K562 (cell line): ENCODE results near the gene FAM53B. TPM values are rescaled to one million over a fixed set of nuclear protein-coding genes. Genes with fewer than 3 reads are reported as not detected.
A peak's percentile ranks its signal among the peaks of the same experiment; 100 is the strongest.

ENCODE experiments used
- ASH1L ChIP-seq: fragments of 450-650 bp; IDR thresholded peaks from 2 replicates; pipeline ENCODE4 v1.6.1; 2018; ENCODE audit warnings: borderline replicate concordance, mild to moderate bottlenecking, low read depth; ENCODE audit not compliant: partially characterized antibody
- BACH1 ChIP-seq: fragments of 200-800 bp; sonication (Bioruptor generic); IDR thresholded peaks from 2 replicates; pipeline ENCODE4 v1.6.1; 2016; ENCODE audit warnings: missing genetic modification characterization, missing compliant biosample characterization
- BDP1 ChIP-seq: IDR thresholded peaks from 3 replicates; pipeline ENCODE4 v1.6.1; 2011; ENCODE audit not compliant: insufficient read length, insufficient read depth
- CBX1 ChIP-seq: sonication (generic); IDR thresholded peaks from 2 replicates; pipeline ENCODE4 v1.6.1; 2016; ENCODE audit warnings: antibody characterized with exemption, low read depth, mild to moderate bottlenecking
- CSDE1 ChIP-seq, 2 experiments: fragments of 450-650 bp; IDR thresholded peaks; 2 replicates each; pipeline ENCODE4 v1.6.1; 2016; ENCODE audit warnings: mild to moderate bottlenecking in 1 of 2
- ERF ChIP-seq: fragments of 450-650 bp; formaldehyde crosslinking; IDR thresholded peaks from 2 replicates; pipeline ENCODE4 v1.4.0; 2020; ENCODE audit warnings: mild to moderate bottlenecking, mixed read lengths
- ESRRB ChIP-seq: fragments of 250-450 bp; sonication (Bioruptor Pico); IDR thresholded peaks from 2 replicates; pipeline ENCODE4 v1.5.0; 2020; ENCODE audit warnings: mild to moderate bottlenecking, moderate library complexity, borderline replicate concordance
- EZH2 ChIP-seq: IDR thresholded peaks from 2 replicates; pipeline ENCODE4 v1.6.1; 2012; ENCODE audit warnings: low read depth, mild to moderate bottlenecking, inconsistent platforms, low read length, borderline replicate concordance
- HDAC6 ChIP-seq: IDR thresholded peaks from 2 replicates; pipeline ENCODE4 v1.6.1; 2012; ENCODE audit warnings: low read depth, mild to moderate bottlenecking, control low read depth, inconsistent platforms, low read length, moderate library complexity
- HDGF ChIP-seq: fragments of 450-650 bp; IDR thresholded peaks from 2 replicates; pipeline ENCODE4 v1.6.1; 2016
- KLF16 ChIP-seq: IDR thresholded peaks from 2 replicates; pipeline ENCODE4 v1.6.1; 2016; ENCODE audit warnings: antibody characterized with exemption
- MCM2 ChIP-seq: fragments of 450-650 bp; IDR thresholded peaks from 2 replicates; pipeline ENCODE4 v1.6.1; 2017; ENCODE audit warnings: low read depth, mild to moderate bottlenecking
- MCM7 ChIP-seq, 2 experiments: fragments of 450-650 bp; IDR thresholded peaks; 2 replicates each; pipeline ENCODE4 v1.6.1; 2016 to 2018
- PCBP2 ChIP-seq: fragments of 200-400 bp; formaldehyde crosslinking; IDR thresholded peaks from 2 replicates; pipeline ENCODE4 v1.6.1; 2018; ENCODE audit warnings: low read length, low read depth, mild to moderate bottlenecking, moderate library complexity; ENCODE audit not compliant: poor library complexity, severe bottlenecking
- PHF21A ChIP-seq: fragments of 450-650 bp; IDR thresholded peaks from 2 replicates; pipeline ENCODE4 v1.6.1; 2017; ENCODE audit warnings: low read depth, borderline replicate concordance
- RBM39 ChIP-seq: fragments of 200-400 bp; formaldehyde crosslinking; optimal IDR thresholded peaks from 2 replicates; pipeline ENCODE3; 2018; ENCODE audit warnings: low read depth, low read length
- SLC30A9 ChIP-seq: fragments of 250-450 bp; sonication (Bioruptor Pico); IDR thresholded peaks from 2 replicates; pipeline ENCODE4 v1.8.0; 2022; ENCODE audit warnings: mild to moderate bottlenecking, moderate library complexity
- STAT5B ChIP-seq: fragments of 250-450 bp; sonication (Bioruptor Pico); IDR thresholded peaks from 2 replicates; pipeline ENCODE4 v1.8.0; 2021; ENCODE audit warnings: mild to moderate bottlenecking, inconsistent platforms
- TFE3 ChIP-seq: fragments of 450-650 bp; formaldehyde crosslinking; IDR thresholded peaks from 2 replicates; pipeline ENCODE4 v1.4.0; 2020; ENCODE audit warnings: mild to moderate bottlenecking, mixed read lengths
- TRIM24 ChIP-seq, 2 experiments: fragments of 450-650 bp; IDR thresholded peaks; 2 replicates each; pipeline ENCODE4 v1.6.1; 2016
- TRIM25 ChIP-seq: fragments of 450-650 bp; IDR thresholded peaks from 2 replicates; pipeline ENCODE4 v1.7.0; 2016; ENCODE audit warnings: borderline replicate concordance
- TRIM28 ChIP-seq: fragments of 450-650 bp; IDR thresholded peaks from 2 replicates; pipeline ENCODE4 v1.6.1; 2017
- ZBTB7A ChIP-seq: IDR thresholded peaks from 2 replicates; pipeline ENCODE4 v1.6.1; 2011; ENCODE audit warnings: low read depth, mild to moderate bottlenecking, low read length, moderate library complexity, borderline replicate concordance; ENCODE audit not compliant: control insufficient read depth
- ZNF436 ChIP-seq: fragments of 250-450, 450-650 bp; sonication (Bioruptor Pico); formaldehyde crosslinking; IDR thresholded peaks from 2 replicates; pipeline ENCODE4 v1.7.0; 2020; ENCODE audit warnings: mild to moderate bottlenecking
- ZNF57 ChIP-seq: fragments of 450-650 bp; formaldehyde crosslinking; IDR thresholded peaks from 2 replicates; pipeline ENCODE4 v1.4.0; 2020; ENCODE audit warnings: mild to moderate bottlenecking, moderate library complexity
- ZNF76 ChIP-seq: fragments of 250-450 bp; sonication (Bioruptor Pico); IDR thresholded peaks from 2 replicates; pipeline ENCODE4 v1.4.0; 2020; ENCODE audit warnings: mild to moderate bottlenecking, moderate library complexity, borderline replicate concordance
- polyA plus RNA-seq, 8 experiments: library from polyadenylated mRNA; depleted of rRNA in 4 of 8; stranded (reverse) in 5 of 8; unstranded in 3 of 8; fragments of >200 nt; fragmentation: Nextera tagmentation in 2 of 8; fragmentation: Illumina TruSeq in 1 of 8; extraction: Ambion mirVana in 2 of 8; extraction: Trizol in 1 of 8; gene quantifications; 2 replicates each; pipeline versions ENCODE4 v1.2.1 to v1.2.3, GENCODE V29; 2011 to 2014; ENCODE audit warnings: inconsistent platforms in 1 of 8, missing spikeins in 1 of 8
- total RNA-seq, 7 experiments: library from RNA; depleted of rRNA in 6 of 7; stranded (reverse); fragments of >200 nt in 6 of 7; fragmentation: Illumina TruSeq in 2 of 7; extraction: Trizol in 2 of 7; gene quantifications; 2 replicates each; pipeline versions ENCODE4 v1.2.1 to v1.2.3, GENCODE V29; 2011 to 2021; ENCODE audit warnings: low replicate concordance in 1 of 7
- TF ChIP-seq, protein P1 (sequence below), 2 experiments: fragments of 450-650 bp; IDR thresholded peaks; 2 replicates each; pipeline ENCODE4 v1.6.1; 2016

FAM53B gene
- total and polyA plus RNA-seq, 9 of the 15 experiments (the other 6 are each of a cell fraction or from before 2014, with no cell fraction given): 0.03 to 16.5 (median 5.0) TPM

- TF ChIP-seq TRIM25 (no peak), HDGF (no peak), HDAC6 (no peak), TRIM24 (IDR thresholded peaks at IDR 0.05) (peak; percentile 99), MCM2 (no peak), EZH2 (no peak), TFE3 (CRISPR knock-in tag) (peak; percentile 72), ASH1L (no peak), ESRRB (CRISPR knock-in tag) (no peak), RBM39 (no peak), STAT5B (CRISPR knock-in tag) (no peak), ZNF57 (no peak), KLF16 (peak; percentile 96), TRIM28 (0 out of 2 replicates have a peak, but pooled peaks have one; percentile 39), MCM7 (IDR thresholded peaks at IDR 0.05) (no peak), PHF21A (no peak; the same call in 1 of the 2 replicates), SLC30A9 (CRISPR knock-in tag) (no peak), BACH1 (peak; percentile 64), PCBP2 (no peak), BDP1 (no peak), CSDE1 (IDR thresholded peaks at IDR 0.05) (no peak), ZNF436 (CRISPR knock-in tag) (no peak), CBX1 (no peak), ZNF76 (CRISPR knock-in tag) (no peak), ERF (CRISPR knock-in tag) (no peak), ZBTB7A (no peak; the same call in 1 of the 2 replicates)
- TF ChIP-seq, protein P1, sequence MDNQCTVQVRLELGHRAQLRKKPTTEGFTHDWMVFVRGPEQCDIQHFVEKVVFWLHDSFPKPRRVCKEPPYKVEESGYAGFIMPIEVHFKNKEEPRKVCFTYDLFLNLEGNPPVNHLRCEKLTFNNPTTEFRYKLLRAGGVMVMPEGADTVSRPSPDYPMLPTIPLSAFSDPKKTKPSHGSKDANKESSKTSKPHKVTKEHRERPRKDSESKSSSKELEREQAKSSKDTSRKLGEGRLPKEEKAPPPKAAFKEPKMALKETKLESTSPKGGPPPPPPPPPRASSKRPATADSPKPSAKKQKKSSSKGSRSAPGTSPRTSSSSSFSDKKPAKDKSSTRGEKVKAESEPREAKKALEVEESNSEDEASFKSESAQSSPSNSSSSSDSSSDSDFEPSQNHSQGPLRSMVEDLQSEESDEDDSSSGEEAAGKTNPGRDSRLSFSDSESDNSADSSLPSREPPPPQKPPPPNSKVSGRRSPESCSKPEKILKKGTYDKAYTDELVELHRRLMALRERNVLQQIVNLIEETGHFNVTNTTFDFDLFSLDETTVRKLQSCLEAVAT (IDR thresholded peaks at IDR 0.05): no peak
Measured at GRCh38 chr10:124717911-124718741, 26.1 kb downstream of the FAM53B start (continued).
